Measurements from ENCODE around the gene JAG2.
A peak's percentile ranks its signal among the peaks of the same experiment; 100 is the strongest.

Gene JAG2

DNA sequence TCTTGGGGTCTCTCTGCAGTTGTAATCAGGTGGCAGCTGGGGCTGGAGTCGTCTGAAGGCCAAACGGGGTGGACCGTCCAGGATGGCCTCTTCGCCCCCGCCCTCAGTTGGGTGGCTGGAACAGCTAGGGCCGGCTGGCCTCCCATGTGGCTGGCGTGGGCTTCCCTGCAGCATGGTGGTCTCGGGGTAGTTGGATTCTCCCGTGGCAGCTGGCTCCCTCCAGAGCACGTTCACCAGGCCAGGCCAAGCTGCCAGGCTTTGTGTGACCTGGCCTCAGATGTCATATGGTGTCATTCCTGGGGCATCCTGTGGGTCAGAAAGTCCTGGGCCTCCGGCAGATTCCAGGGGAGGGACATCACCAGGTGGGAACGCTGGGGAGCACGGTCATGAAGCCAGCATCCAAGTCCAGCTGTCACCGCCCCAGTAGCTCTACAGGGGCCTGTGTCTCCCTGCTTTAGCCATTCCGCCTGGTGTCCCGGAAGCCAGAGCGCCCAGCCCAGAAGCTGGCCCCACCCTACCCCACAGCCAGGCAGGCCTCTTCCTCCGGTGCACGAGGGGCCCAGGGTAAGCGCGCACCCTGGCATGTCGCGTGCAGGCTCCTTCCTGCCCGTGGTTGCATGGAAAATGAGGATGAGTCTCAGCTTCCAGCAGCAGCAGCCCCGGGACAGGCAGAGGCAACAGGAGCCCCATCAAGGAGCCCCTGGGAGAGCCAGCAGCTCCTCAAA is 13.9 kb upstream of the JAG2 start:
- Histone ChIP-seq H3K27me3 (ENCODE audit: insufficient read depth, low read length, poor library complexity) (peaks cover 4% of the 10 kb centered on the region), H3K9me3 (ENCODE audit: insufficient read depth, low read length, severe bottlenecking) (no peaks in the 10 kb centered on the region), H3K9ac (ENCODE audit: low read depth, low read length) (no peak overlapping the region), H3K79me2 (ENCODE audit: insufficient read depth, low read length) (no peaks in the 10 kb centered on the region), H3K4me3 (ENCODE audit: low read depth in 1 of 2, low read length in 2 of 2) (no peak overlapping the region), H2AFZ (ENCODE audit: low read depth, low read length) (no peak overlapping the region), H3K4me2 (ENCODE audit: insufficient read depth, low read length) (no peak overlapping the region), H4K20me1 (ENCODE audit: insufficient read depth, low read length) (peaks cover 3% of the 10 kb centered on the region; the same call in 1 of the 2 replicates), H3K27ac (ENCODE audit: low read length) (no peak overlapping the region), H3K4me1 (ENCODE audit: insufficient read depth, low read length) (0 out of 2 replicates have a peak, but pooled peaks cover 4% of the 10 kb centered on the region), H3K36me3 (ENCODE audit: insufficient read depth, low read length) (no peaks in the 10 kb centered on the region)
- DNase-seq: no peak
- TF ChIP-seq, protein P1, sequence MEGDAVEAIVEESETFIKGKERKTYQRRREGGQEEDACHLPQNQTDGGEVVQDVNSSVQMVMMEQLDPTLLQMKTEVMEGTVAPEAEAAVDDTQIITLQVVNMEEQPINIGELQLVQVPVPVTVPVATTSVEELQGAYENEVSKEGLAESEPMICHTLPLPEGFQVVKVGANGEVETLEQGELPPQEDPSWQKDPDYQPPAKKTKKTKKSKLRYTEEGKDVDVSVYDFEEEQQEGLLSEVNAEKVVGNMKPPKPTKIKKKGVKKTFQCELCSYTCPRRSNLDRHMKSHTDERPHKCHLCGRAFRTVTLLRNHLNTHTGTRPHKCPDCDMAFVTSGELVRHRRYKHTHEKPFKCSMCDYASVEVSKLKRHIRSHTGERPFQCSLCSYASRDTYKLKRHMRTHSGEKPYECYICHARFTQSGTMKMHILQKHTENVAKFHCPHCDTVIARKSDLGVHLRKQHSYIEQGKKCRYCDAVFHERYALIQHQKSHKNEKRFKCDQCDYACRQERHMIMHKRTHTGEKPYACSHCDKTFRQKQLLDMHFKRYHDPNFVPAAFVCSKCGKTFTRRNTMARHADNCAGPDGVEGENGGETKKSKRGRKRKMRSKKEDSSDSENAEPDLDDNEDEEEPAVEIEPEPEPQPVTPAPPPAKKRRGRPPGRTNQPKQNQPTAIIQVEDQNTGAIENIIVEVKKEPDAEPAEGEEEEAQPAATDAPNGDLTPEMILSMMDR (IDR thresholded peaks at IDR 0.05; ENCODE audit: borderline replicate concordance, extremely low read depth, low read length, poor library complexity, severe bottlenecking): no peak
- no peak for TF ChIP-seq EZH2 (IDR thresholded peaks at IDR 0.05; ENCODE audit: borderline replicate concordance, low read depth, low read length, severe bottlenecking)
- no peak for ATAC-seq (ENCODE audit: insufficient read depth, low read depth)

- no peaks in the 10 kb centered on the region for H3K9me3 ChIP-seq (ENCODE audit: insufficient read depth, low read length, severe bottlenecking)
- no peaks in the 10 kb centered on the region for H3K36me3 ChIP-seq (ENCODE audit: insufficient read depth, low read length)
- H3K4me1 ChIP-seq (ENCODE audit: insufficient read depth, low read length): 0 out of 2 replicates have a peak, but pooled peaks cover 4% of the 10 kb centered on the region
- no peak for DNase-seq
- H3K27me3 ChIP-seq (ENCODE audit: insufficient read depth, low read length, poor library complexity): peaks cover 4% of the 10 kb centered on the region
- H4K20me1 ChIP-seq (ENCODE audit: insufficient read depth, low read length): peaks cover 6% of the 10 kb centered on the region
- H3K4me2 ChIP-seq (ENCODE audit: insufficient read depth, low read length): no peak overlapping the region
- no peak overlapping the region for H3K27ac ChIP-seq (ENCODE audit: low read length)
- H3K79me2 ChIP-seq (ENCODE audit: insufficient read depth, low read length): no peaks in the 10 kb centered on the region
- TF ChIP-seq, protein P1 (IDR thresholded peaks at IDR 0.05; ENCODE audit: borderline replicate concordance, extremely low read depth, low read length, poor library complexity, severe bottlenecking): no peak
- no peak for TF ChIP-seq EZH2 (IDR thresholded peaks at IDR 0.05; ENCODE audit: borderline replicate concordance, low read depth, low read length, severe bottlenecking)
- ATAC-seq (ENCODE audit: insufficient read depth, low read depth): no peak
- no peak overlapping the region for H2AFZ ChIP-seq (ENCODE audit: low read depth, low read length)
- H3K4me3 ChIP-seq (ENCODE audit: low read depth in 1 of 2, low read length in 2 of 2): no peak overlapping the region
- H3K9ac ChIP-seq (ENCODE audit: low read depth, low read length): no peak overlapping the region
Measured at GRCh38 chr14:105181549-105182295, 13.1 kb upstream of the JAG2 start.

DNA sequence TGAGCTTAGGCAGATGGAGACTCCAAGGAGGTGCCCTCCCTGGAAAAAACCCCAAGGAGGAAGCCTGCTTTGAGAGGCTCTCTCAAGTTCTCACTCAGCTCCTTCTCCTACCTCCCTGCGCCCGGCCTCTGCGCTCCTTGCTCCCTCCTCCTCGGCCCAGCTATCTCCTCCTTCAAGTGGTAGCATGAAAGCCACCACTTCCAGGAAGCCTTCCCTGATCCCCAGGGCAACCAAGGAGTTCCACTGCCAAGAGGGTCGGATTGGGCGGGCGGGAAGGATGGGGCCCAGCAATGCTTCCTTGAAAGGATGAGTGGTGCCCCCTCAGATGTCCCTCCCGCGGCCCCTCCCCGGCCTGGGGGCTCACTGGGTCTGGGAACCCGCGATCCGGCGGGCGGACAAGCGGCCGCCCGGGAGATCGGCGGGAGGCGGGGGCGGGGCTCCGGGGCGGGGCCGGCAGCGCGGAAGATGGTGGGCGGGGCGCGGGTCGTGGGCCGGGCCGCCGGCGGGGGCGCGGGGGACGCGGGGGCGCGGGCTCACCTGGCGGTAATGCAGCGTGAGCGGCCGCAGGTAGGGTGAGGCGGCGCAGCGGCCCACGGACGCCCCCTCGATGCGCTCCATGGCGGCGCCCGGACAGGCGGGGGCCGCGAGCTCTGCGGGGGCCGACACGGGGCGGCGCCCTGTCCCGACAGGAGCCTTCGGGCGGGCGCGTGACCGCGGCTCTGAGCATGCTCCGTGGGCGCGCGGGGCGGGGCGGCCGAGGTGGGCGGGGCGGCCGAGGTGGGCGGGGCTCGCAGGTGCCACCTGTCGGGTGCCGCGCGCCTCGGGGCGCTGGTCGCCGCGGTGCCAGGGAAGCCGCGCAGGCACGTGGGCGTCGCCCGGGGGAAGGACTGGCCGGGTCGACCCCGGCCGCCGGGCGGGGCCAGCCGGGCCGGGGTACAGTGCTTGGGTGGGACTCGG is 12.3 kb upstream of the JAG2 start, which contains the start of gene NUDT14:
Gene NUDT14 (minus strand): TSS at position 721 of the 957 bp plus-strand sequence. CDS start 103 bp downstream, at position 618.
- peaks cover 8% of the 10 kb centered on the region for H4K20me1 ChIP-seq (ENCODE audit: insufficient read depth, low read length)
- H3K4me1 ChIP-seq (ENCODE audit: insufficient read depth, low read length): peaks cover 8% of the 10 kb centered on the region; the same call in 1 of the 2 replicates
- TF ChIP-seq, protein P1 (IDR thresholded peaks at IDR 0.05; ENCODE audit: borderline replicate concordance, extremely low read depth, low read length, poor library complexity, severe bottlenecking): no peak
- no peak for TF ChIP-seq EZH2 (IDR thresholded peaks at IDR 0.05; ENCODE audit: borderline replicate concordance, low read depth, low read length, severe bottlenecking)
- no peak within 1 kb of the TSS for H3K9ac ChIP-seq (ENCODE audit: low read depth, low read length)
- ATAC-seq (ENCODE audit: insufficient read depth, low read depth) (peak; percentile 53; the same call in 2 of the 3 replicates), DNase-seq (peak; percentile 24)
- H3K4me3 ChIP-seq (ENCODE audit: low read depth in 1 of 2, low read length in 2 of 2): peak within 1 kb of the TSS in 1 of 2 experiments; percentile 30; a peak in 1 of 4 replicates
- H3K79me2 ChIP-seq (ENCODE audit: insufficient read depth, low read length): no peaks in the 10 kb centered on the region
- H3K4me2 ChIP-seq (ENCODE audit: insufficient read depth, low read length): peak within 1 kb of the TSS; percentile 41; the same call in 1 of the 2 replicates
- no peaks in the 10 kb centered on the region for H3K36me3 ChIP-seq (ENCODE audit: insufficient read depth, low read length)
- H3K27me3 ChIP-seq (ENCODE audit: insufficient read depth, low read length, poor library complexity): peaks cover 4% of the 10 kb centered on the region
- H2AFZ ChIP-seq (ENCODE audit: low read depth, low read length): no peak within 1 kb of the TSS; the same call in 1 of the 2 replicates
- no peaks in the 10 kb centered on the region for H3K9me3 ChIP-seq (ENCODE audit: insufficient read depth, low read length, severe bottlenecking)
- H3K27ac ChIP-seq (ENCODE audit: low read length): no peak within 1 kb of the TSS

Data from DND-41 (cell line).